ENCODE measurements around the gene JAKMIP1.
"Not testable (repeated sequence)": the region's sequence is repeated elsewhere in the genome, so short reads cannot be mapped to it uniquely, and the experiment has no call there.

The JAKMIP1 gene

DNA sequence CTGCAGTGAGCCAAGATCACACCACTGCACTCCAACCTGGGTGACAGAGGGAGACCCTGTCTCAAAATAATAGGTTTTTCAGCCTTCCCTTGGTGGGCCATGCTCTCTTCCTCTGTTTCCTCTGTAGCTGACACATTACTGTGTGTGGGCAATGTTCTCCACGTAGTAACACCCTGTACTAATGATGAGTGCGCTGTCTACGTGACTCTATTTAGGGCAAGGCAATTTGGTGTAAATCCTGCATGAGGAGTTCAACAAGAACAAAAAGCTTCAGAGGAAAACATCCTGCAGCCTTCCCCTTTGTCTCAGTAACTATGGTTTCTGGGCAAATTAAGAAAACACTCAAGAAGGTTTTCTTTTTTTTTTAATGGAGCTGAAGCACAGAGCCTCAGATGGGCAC lies 24.4 kb upstream of the JAKMIP1 start:
- no peak for DNase-seq (ENCODE audit: low read depth in 1 of 2, low spot score in 1 of 2)
- in situ Hi-C loops (cut with HindIII; ENCODE audit: low pct_unique_long_range_greater_than_20kb, low sequenced_read_pairs) = no loop called here
- TF ChIP-seq JUND (IDR thresholded peaks at IDR 0.05; ENCODE audit: low read depth) = no peak

DNA sequence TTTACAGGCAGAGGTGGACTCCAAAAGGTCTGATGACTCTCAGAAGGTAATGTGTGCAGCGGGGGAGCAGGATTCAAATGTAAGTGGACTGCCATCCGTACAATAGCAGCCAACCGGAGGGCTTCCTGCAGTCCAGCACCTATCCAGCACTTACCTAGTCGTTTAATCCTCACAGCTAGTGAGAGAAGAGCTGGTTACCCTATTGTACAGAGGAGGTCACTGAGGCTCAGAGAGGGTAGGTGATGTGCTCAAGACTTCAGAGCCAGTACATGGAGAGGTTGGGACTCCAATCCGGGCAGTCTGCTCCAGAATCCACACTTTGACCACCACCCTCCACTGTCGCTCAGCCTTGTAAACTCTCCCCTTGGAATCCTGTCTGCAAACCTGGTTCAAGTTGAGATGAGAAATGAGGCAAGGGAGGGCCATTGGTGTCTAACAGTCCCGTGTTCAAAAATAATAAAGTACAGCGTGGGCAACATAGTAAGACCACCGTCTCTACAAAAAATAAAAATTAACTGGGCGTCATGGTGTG lies 22.5 kb upstream of the JAKMIP1 start:
- TF ChIP-seq JUND (IDR thresholded peaks at IDR 0.05; ENCODE audit: low read depth) = no peak
- in situ Hi-C loops (cut with HindIII; ENCODE audit: low pct_unique_long_range_greater_than_20kb, low sequenced_read_pairs) = no loop called here
- peak in 1 of 2 experiments; percentile 82 for DNase-seq (ENCODE audit: low read depth in 1 of 2, low spot score in 1 of 2)

DNA sequence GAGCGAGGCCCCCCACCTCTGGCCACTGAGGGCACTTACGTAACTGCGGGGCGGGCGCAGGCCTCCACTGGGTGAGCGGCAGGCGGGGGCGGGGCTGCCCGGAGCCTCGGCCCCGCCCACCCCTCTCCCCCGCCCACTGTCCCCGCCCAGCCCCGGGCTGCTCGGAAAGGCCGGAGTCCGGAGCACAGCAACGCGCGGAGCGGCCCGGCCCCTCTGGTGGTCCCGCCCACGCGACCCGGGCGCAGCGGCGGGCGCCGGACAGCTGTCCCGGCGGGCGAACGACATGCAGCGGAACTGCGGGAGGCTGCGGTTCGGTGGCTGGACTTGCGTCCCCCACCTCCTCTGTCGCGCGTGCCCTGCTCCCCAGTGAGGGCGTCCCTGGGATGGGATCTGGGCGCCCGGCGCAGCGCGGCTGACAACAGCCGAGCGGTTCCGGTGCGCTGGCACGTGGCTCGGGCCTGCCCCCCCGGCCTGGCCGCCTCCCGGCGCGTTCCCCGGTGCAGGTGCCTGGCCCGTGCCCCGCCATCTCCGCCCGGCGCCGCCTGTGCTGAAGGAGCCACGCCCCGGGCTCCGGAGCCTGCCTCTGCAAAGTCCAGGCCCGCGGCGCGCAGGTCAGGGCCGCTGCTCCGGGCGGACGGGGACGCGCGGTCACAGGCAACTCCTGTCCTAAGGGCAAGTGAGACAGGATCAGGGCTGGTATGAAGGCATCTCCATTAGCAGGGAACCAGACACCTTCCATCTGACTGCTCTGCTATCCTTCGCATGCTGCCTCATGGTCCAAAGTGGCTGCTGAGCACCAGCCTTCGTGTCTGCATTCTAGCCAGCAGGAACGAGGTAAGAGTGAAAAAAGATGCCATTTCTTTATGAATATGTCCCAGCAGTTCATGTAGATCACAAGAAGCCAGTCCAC lies 21.8 kb upstream of the JAKMIP1 start:
- in situ Hi-C loops (cut with HindIII; ENCODE audit: low pct_unique_long_range_greater_than_20kb, low sequenced_read_pairs) = no loop called here
- DNase-seq (ENCODE audit: low read depth in 1 of 2, low spot score in 1 of 2) = peak in 1 of 2 experiments; percentile 75
- TF ChIP-seq JUND (IDR thresholded peaks at IDR 0.05; ENCODE audit: low read depth) = no peak

DNA sequence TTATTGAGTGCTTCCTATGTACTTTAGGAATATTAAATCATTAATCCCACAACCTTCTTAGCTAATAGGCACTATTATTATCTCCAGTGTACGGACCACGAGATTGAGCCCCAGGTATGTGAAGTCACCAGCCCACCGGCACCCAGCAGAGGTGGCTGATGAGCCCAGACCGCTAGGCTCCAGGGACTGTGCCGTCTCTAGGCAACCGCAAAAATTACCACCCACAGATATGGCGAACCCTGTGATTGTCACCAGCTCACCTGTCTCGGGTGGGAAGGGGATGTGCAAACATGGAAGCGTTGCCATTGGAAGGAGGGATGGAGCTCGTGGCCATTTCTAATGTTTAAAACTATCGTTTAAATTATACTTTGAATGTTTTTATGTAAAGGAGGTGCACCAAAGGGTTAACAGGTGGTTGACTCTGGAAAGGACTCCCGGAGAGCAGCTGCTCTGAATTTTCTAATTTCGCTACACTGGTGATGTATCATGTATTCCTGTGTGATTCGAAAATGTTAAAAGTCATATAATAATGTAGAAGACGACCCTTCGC lies 21.0 kb upstream of the JAKMIP1 start:
- no peak for DNase-seq (ENCODE audit: low read depth in 1 of 2, low spot score in 1 of 2)
- TF ChIP-seq JUND (IDR thresholded peaks at IDR 0.05; ENCODE audit: low read depth) = no peak
- in situ Hi-C loops (cut with HindIII; ENCODE audit: low pct_unique_long_range_greater_than_20kb, low sequenced_read_pairs) = no loop called here

DNA sequence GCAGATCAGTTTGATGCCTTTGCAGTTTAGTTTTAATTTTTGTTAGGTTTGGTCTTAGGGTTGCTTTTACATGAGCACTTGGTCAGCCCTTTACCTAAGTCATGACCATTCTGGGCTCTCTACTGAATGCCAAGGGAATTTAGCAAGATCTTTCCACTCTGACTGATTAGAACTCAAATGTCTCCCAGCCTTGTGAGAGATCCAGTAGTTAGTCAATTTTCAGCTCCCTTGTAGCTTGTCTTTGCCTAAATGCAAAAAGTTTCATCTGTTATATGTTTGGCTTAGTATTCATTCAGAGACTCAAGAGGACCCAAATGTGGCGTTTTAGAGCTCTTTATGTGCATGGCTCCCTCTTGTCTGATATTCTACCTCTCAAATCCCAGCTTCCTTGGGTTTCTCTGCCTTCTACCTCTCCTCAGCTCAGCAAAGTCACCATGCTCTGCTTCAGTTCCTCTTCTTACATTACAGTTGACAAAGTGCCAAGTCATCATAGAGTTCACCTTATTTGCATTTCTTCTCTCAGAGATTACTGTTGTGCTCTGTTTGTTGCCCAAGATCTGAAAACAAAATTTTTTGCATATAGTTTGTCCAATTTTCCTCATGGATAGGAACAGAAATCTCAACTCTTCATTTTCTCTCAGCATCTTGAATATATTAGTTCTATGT lies 17.5 kb upstream of the JAKMIP1 start:
- DNase-seq (ENCODE audit: low read depth in 1 of 2, low spot score in 1 of 2) = no peak
- in situ Hi-C loops (cut with HindIII; ENCODE audit: low pct_unique_long_range_greater_than_20kb, low sequenced_read_pairs) = no loop called here
- TF ChIP-seq JUND (IDR thresholded peaks at IDR 0.05; ENCODE audit: low read depth) = no peak

DNA sequence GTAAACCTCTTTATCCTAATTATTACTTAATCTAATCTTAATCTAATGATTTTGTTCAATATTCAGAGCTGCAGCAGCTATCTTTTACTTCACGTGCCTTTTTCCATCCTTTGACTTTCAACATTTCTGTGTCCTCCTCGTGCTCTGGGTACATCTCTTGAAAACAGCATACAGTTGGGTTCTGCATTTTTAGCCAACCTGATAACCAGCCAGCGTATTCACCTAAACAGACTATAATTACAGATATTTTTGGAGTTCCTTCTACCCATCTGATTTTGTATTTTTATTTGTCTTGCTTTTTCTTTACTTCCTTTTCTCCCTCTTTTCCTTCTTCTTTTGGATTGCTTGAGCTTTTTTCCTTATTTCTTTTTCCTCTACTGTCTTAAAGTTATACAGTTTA lies 16.2 kb upstream of the JAKMIP1 start:
- DNase-seq (ENCODE audit: low read depth in 1 of 2, low spot score in 1 of 2) = no peak
- in situ Hi-C loops (cut with HindIII; ENCODE audit: low pct_unique_long_range_greater_than_20kb, low sequenced_read_pairs) = no loop called here
- no peak for TF ChIP-seq JUND (IDR thresholded peaks at IDR 0.05; ENCODE audit: low read depth)

DNA sequence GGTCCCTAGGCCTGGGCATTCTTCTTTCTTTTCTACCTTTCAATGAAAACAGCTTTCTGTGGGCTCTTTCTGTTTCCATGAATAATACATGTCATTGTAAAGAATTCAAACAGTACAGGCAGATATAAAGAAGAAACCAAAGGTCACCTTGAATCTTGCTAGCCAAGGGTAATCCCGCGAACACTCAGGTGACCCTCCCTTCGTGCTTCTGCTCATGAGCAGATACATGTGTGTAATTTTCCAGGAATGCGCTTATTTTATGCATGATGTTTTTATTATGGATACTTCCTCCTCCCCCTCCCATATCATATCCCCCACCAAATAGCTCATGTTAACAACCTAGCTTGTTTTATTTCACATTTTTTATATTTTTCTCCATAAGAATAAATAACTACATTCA lies 9.6 kb upstream of the JAKMIP1 start:
- in situ Hi-C loops (cut with HindIII; ENCODE audit: low pct_unique_long_range_greater_than_20kb, low sequenced_read_pairs) = no loop called here
- no peak for DNase-seq (ENCODE audit: low read depth in 1 of 2, low spot score in 1 of 2)
- no peak for TF ChIP-seq JUND (IDR thresholded peaks at IDR 0.05; ENCODE audit: low read depth)

DNA sequence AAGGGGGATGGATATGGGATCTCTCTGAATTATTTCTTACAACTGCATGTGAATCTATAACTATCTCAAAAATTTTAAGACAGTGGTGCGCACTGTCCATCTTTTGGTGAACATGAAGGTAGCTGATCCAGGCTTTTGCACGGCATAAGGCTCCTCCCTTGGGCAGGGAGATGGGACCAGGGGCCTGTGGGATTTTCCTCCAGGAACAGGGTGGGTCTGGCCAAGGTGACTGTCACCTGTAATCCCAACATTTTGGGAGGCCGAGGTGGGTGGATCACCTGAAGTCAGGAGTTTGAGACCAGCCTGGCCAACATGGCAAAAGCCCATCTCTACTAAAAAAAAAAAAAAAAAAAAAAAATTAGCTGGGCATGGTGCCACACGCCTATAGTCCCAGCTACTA lies 8.9 kb upstream of the JAKMIP1 start:
- DNase-seq (ENCODE audit: low read depth in 1 of 2, low spot score in 1 of 2); in situ Hi-C loops (cut with HindIII; ENCODE audit: low pct_unique_long_range_greater_than_20kb, low sequenced_read_pairs): not testable (repeated sequence)

DNA sequence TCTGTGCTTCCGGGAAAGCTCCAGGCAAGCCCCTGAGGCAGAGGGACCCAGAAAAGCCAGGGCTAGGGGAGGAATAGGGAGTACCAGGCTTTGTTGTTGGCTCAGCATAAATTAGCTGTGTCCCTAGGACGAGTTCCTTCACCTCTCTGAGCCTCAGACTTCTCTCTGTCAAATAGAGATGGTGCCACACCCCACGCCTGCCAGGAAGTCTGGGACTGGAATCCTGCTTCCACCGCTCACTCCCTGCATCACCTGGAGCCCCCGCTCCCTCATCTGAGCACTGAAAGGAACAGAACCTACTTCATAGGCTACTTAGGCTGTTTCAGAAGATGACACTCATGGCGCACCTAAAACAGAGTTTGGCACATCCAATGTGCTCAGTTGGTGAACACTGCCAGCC lies 8.1 kb upstream of the JAKMIP1 start:
- TF ChIP-seq JUND (IDR thresholded peaks at IDR 0.05; ENCODE audit: low read depth) = no peak
- in situ Hi-C loops (cut with HindIII; ENCODE audit: low pct_unique_long_range_greater_than_20kb, low sequenced_read_pairs) = no loop called here
- no peak for DNase-seq (ENCODE audit: low read depth in 1 of 2, low spot score in 1 of 2)

DNA sequence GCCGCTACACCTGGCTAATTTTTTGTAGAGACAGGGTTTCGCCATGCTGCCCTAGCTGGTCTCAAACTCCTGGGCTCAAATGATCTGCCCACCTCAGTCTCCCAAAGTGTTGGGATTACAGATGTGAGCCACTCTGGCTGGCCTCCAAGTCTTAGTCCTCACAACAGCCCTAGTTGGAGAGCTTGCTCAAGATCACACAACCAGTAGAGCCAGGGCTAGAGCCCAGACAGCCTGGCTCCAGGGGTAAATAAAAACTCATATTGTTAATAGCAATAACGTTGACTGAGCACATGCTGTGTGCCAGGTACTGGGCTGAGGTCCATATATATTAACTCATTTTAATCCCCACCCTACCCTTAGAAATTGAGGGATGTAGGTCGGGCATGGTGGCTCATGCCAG lies 7.3 kb upstream of the JAKMIP1 start:
- TF ChIP-seq JUND (IDR thresholded peaks at IDR 0.05; ENCODE audit: low read depth) = no peak
- DNase-seq (ENCODE audit: low read depth in 1 of 2, low spot score in 1 of 2) = peak in 1 of 2 experiments; percentile 35
- in situ Hi-C loops (cut with HindIII; ENCODE audit: low pct_unique_long_range_greater_than_20kb, low sequenced_read_pairs) = no loop called here

DNA sequence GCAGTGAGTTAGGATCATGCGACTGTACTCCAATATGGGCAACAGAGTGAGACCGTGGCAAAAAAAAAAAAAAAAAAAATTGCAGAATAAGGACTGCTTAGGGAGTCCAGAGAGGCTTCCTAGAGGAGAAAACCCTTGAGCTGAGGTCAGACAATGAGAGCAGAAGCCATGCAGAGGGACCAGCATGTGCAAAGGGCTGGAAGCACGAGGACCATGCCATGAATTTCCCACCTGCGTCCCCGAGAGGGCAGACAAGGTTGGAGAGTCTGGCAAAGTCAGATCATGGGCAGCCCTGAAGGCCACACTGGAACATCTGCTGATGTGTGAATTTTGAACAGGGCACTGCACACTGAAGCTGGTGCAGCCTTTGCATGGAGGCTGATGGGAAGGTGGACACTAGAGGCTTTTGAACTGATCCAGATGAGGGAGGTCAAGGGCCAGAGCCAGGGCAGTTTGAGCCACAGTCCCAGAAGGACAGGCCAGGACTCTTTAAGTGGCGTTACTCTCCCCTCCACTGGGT lies 6.5 kb upstream of the JAKMIP1 start:
- in situ Hi-C loops (cut with HindIII; ENCODE audit: low pct_unique_long_range_greater_than_20kb, low sequenced_read_pairs) = no loop called here
- no peak for TF ChIP-seq JUND (IDR thresholded peaks at IDR 0.05; ENCODE audit: low read depth)
- DNase-seq (ENCODE audit: low read depth in 1 of 2, low spot score in 1 of 2) = no peak

DNA sequence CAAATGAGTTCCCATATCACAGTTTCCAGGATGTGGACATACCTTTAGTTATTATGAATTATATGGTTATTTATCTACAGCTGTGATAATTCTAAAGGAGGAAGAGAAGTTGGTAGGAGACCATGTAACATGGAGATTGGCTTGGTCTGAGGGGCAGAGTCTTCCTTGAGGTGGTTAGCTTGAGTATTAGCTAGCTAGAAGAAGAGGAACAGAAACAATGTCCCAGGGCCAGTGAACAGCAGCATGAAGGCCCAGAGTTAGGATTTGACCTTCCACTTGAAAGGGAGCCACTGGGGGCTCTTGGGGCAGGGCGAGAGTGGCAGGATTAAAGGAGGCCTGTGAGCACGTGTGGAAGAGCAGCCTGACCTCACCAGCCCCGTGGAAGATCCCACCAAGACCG lies 5.6 kb upstream of the JAKMIP1 start:
- in situ Hi-C loops (cut with HindIII; ENCODE audit: low pct_unique_long_range_greater_than_20kb, low sequenced_read_pairs) = no loop called here
- DNase-seq (ENCODE audit: low read depth in 1 of 2, low spot score in 1 of 2) = no peak
- no peak for TF ChIP-seq JUND (IDR thresholded peaks at IDR 0.05; ENCODE audit: low read depth)

DNA sequence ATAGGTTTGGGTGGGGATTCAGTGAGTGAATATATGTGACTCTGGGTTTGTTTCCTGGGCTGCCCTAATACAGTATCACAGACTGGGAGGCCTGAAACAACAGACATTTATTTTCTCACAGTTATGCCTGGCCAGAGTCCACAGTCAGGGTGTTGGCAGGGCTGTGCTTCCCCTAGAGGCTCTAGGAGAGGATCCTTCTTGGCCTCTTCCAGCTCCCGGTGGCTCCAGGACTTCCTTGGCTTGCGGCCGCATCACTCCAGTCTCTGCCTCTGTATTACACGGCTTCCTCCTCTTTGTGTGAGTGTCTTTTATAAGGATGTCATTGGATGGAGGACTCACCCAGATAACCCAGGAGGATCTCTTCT lies 5.2 kb upstream of the JAKMIP1 start:
- TF ChIP-seq JUND (IDR thresholded peaks at IDR 0.05; ENCODE audit: low read depth) = no peak
- DNase-seq (ENCODE audit: low read depth in 1 of 2, low spot score in 1 of 2) = no peak
- in situ Hi-C loops (cut with HindIII; ENCODE audit: low pct_unique_long_range_greater_than_20kb, low sequenced_read_pairs) = no loop called here
